K562 (cell line): ENCODE data around the gene STARD13. TPM values are rescaled to one million over a fixed set of nuclear protein-coding genes. Genes with fewer than 3 reads are reported as not detected.

Source experiments
- ATAC-seq: fragments of 200-7000 bp; cut with Tn5 transposase; 3 replicates; pipeline ENCODE4 v1.9.1; 2020; ENCODE audit warnings: moderate library complexity
- BruUV-seq: library from RNA; stranded (reverse); fragments of 400-500 nt; replicated peaks from 2 replicates; lab custom pipeline; 2021; lab: Mats Ljungman, UMichigan
- CTCF ChIA-PET: fragments of 300-600 bp; formaldehyde crosslinking; extraction: SDS; loops from one replicate; lab custom pipeline; 2021; ENCODE audit warnings: low intra/inter-chr PET ratio; lab: Yijun Ruan, JAX
- POLR2A ChIA-PET: fragments of 300-600, 350-650 bp; sonication (Branson Sonifier 250); formaldehyde crosslinking; extraction: SDS; loops from one replicate; lab custom pipeline; 2021; ENCODE audit warnings: antibody characterized with exemption, inconsistent platforms; lab: Yijun Ruan, JAX
- DNase-seq, 4 experiments: peaks; one replicate each; pipeline versions ENCODE4 v3.0.0 to v3.0.0-alpha.2; 2011 to 2018; ENCODE audit warnings: low spot score in 3 of 4, mixed read lengths in 3 of 4; ENCODE audit errors: extremely low read depth in 1 of 4
- FAIRE-seq: peaks from 2 replicates; lab custom pipeline; 2011; peaks lifted over from hg19 to GRCh38; lab: Jason Lieb, UNC
- H2AFZ ChIP-seq: 2 replicates; pipeline ENCODE4 v1.6.0; 2011; ENCODE audit warnings: low read depth, low read length, control low read depth, inconsistent platforms
- H3K27ac ChIP-seq: fragments of 200-600 bp; 3 replicates; pipeline ENCODE4 v1.8.0; 2011; ENCODE audit warnings: low read depth, mild to moderate bottlenecking, control low read depth, inconsistent platforms, low read length, moderate library complexity, mixed read lengths; ENCODE audit errors: extremely low read depth
- H3K27me3 ChIP-seq, 2 experiments: fragments of 300-600 bp in 1 of 2; 2 replicates in 1 of 2; 3 replicates in 1 of 2; pipeline versions ENCODE4 v1.6.0 to v1.8.0; 2011; ENCODE audit warnings: inconsistent platforms in 2 of 2, low read length in 2 of 2, mild to moderate bottlenecking in 1 of 2, mixed read lengths in 1 of 2, moderate library complexity in 1 of 2; ENCODE audit not compliant: control insufficient read depth in 2 of 2, insufficient read depth in 2 of 2
- H3K36me3 ChIP-seq: fragments of 300-600 bp; 3 replicates; pipeline ENCODE4 v1.8.0; 2011; ENCODE audit warnings: mild to moderate bottlenecking, low read length, inconsistent platforms; ENCODE audit not compliant: control insufficient read depth, insufficient read depth
- H3K4me1 ChIP-seq, 2 experiments: fragments of 200-600 bp in 1 of 2; replicated peaks in 1 of 2; 2 replicates in 1 of 2; 3 replicates in 1 of 2; pipeline versions ENCODE4 v1.5.1 to v1.8.0; 2011; ENCODE audit warnings: inconsistent platforms in 2 of 2, low read length in 2 of 2, mild to moderate bottlenecking in 1 of 2, mixed read lengths in 1 of 2, moderate library complexity in 1 of 2; ENCODE audit not compliant: control insufficient read depth in 2 of 2, insufficient read depth in 2 of 2
- H3K4me2 ChIP-seq: 2 replicates; pipeline ENCODE4 v1.6.1; 2011; ENCODE audit warnings: low read length, control low read depth, inconsistent platforms, mixed read lengths; ENCODE audit not compliant: insufficient read depth
- H3K4me3 ChIP-seq: fragments of 200-600 bp; sonication (generic), shearing (Covaris generic); 2 replicates; pipeline ENCODE4 v1.5.1; 2016; ENCODE audit warnings: control low read depth, inconsistent platforms
- H3K79me2 ChIP-seq: fragments of 200-600 bp; 3 replicates; pipeline ENCODE4 v1.8.0; 2011; ENCODE audit warnings: low read length, inconsistent platforms; ENCODE audit not compliant: control insufficient read depth, insufficient read depth
- H3K9ac ChIP-seq, 2 experiments: 2 replicates each; pipeline versions ENCODE4 v1.6.0 to v1.6.1; 2011; ENCODE audit warnings: low read depth in 2 of 2, low read length in 2 of 2, control low read depth in 1 of 2, inconsistent platforms in 1 of 2, mild to moderate bottlenecking in 1 of 2, mixed read lengths in 1 of 2; ENCODE audit not compliant: insufficient read depth in 1 of 2
- H3K9me1 ChIP-seq: one replicate; pipeline ENCODE4 v1.6.0; 2011; ENCODE audit warnings: inconsistent platforms, mild to moderate bottlenecking, low read length, moderate library complexity; ENCODE audit not compliant: control insufficient read depth, insufficient read depth
- H3K9me3 ChIP-seq: replicated peaks from 2 replicates; pipeline ENCODE4 v1.5.1; 2011; ENCODE audit warnings: low read depth, low read length, inconsistent platforms; ENCODE audit not compliant: control insufficient read depth, insufficient read depth
- H4K20me1 ChIP-seq: replicated peaks from 2 replicates; pipeline ENCODE4 v1.6.1; 2011; ENCODE audit warnings: low read length, inconsistent platforms, mixed read lengths; ENCODE audit not compliant: control insufficient read depth, insufficient read depth
- BMI1 ChIP-seq: fragments of 150-350 bp; IDR thresholded peaks from 2 replicates; pipeline ENCODE4 v1.6.1; 2014; ENCODE audit warnings: low read length
- TAF9B ChIP-seq: fragments of 450-650 bp; IDR thresholded peaks from 2 replicates; pipeline ENCODE4 v1.6.1; 2018; ENCODE audit warnings: mild to moderate bottlenecking; ENCODE audit not compliant: partially characterized antibody
- WGBS: fragments of 100-300 bp; shearing (Covaris generic); methylation state at CpG from one replicate; pipeline ENCODE4 v1.1.6; 2016; ENCODE audit warnings: low coverage, mixed read lengths; ENCODE audit not compliant: insufficient coverage; ENCODE audit errors: missing lambda C conversion rate; 5-methylcytosine and 5-hydroxymethylcytosine counted together
- in situ Hi-C: fragments of 300-500 bp; cut with MboI; formaldehyde crosslinking; loops from 4 replicates; pipeline ENCODE4 v1.15.0; 2018; ENCODE audit warnings: inconsistent platforms, mixed read lengths
- intact Hi-C: fragments of 100-400 bp; cut with micrococcal nuclease; formaldehyde crosslinking; loops from 2 replicates; pipeline ENCODE4 v1.14.2; 2022
- polyA plus RNA-seq, 8 experiments: library from polyadenylated mRNA; depleted of rRNA in 4 of 8; stranded (reverse) in 5 of 8; unstranded in 3 of 8; fragments of >200 nt; fragmentation: Nextera tagmentation in 2 of 8; fragmentation: Illumina TruSeq in 1 of 8; extraction: Ambion mirVana in 2 of 8; extraction: Trizol in 1 of 8; gene quantifications; 2 replicates each; pipeline versions ENCODE4 v1.2.1 to v1.2.3, GENCODE V29; 2011 to 2014; ENCODE audit warnings: inconsistent platforms in 1 of 8, missing spikeins in 1 of 8
- total RNA-seq, 7 experiments: library from RNA; depleted of rRNA in 6 of 7; stranded (reverse); fragments of >200 nt in 6 of 7; fragmentation: Illumina TruSeq in 2 of 7; extraction: Trizol in 2 of 7; gene quantifications; 2 replicates each; pipeline versions ENCODE4 v1.2.1 to v1.2.3, GENCODE V29; 2011 to 2021; ENCODE audit warnings: low replicate concordance in 1 of 7
- TF ChIP-seq, protein P1 (sequence below): fragments of 450-650 bp; IDR thresholded peaks from 2 replicates; pipeline ENCODE4 v1.6.1; 2017; ENCODE audit warnings: antibody characterized with exemption

Gene STARD13
- total and polyA plus RNA-seq, 9 of the 15 experiments (the other 6 are each of a cell fraction or from before 2014, with no cell fraction given) = 0.11 TPM; not detected in 8

DNA sequence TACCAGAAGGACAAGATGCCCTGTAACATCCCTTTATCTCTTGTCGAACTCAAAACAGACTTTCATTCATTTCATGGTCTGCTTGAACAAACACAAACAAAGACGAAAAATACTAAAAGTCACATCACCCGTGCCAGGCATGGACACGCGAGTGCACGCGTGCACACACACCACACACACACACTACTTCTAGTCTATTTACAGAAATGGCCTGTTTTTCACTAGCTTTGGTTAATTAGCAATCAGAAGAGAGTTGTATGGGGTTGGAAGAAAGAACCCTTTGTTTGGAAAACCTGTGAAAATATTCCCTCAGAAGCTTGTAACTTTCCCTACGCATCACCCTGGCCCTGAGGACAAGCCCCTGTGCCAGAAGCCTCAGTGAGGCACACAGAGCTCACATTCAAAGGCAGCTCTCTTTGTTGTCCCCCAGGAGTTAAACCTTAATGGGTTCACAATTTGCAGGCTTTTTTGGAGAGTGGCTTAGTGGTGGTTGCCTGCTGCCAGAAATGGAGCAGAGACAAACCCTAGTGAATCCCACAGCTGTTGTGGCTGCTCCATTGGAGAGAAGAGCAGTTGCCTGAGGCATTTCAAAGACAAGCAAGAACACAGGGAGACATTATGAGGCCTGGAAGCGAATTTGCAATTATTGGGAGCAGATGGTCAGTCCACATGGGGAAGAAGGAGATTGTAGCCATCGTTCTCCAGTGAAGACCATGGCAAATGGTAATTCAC, 55.9 kb downstream of the STARD13 start:
- Histone ChIP-seq H3K4me3 (no peak overlapping the region), H3K9ac (no peak overlapping the region), H2AFZ (no peak overlapping the region), H3K27ac (no peak overlapping the region), H4K20me1 (no peaks in the 10 kb centered on the region), H3K27me3 (no peaks in the 10 kb centered on the region), H3K79me2 (no peaks in the 10 kb centered on the region)
- ATAC-seq = no peak
- no peak for DNase-seq
- 1% methylated on average over 10 of the region's 10 CpGs for WGBS
- in situ Hi-C loops = loop anchor here (25.0 kb wide), 1 partner anchor 483 kb away; no protein-coding TSS in a partner anchor
- CTCF ChIA-PET = no interaction called here
- intact Hi-C loops = loop anchor here (2.0 to 5.0 kb wide), 2 partner anchors 313 to 493 kb away; no protein-coding TSS in a partner anchor
- no TSS peak for BruUV-seq
- TF ChIP-seq TAF9B = no peak
- TF ChIP-seq, protein P1, sequence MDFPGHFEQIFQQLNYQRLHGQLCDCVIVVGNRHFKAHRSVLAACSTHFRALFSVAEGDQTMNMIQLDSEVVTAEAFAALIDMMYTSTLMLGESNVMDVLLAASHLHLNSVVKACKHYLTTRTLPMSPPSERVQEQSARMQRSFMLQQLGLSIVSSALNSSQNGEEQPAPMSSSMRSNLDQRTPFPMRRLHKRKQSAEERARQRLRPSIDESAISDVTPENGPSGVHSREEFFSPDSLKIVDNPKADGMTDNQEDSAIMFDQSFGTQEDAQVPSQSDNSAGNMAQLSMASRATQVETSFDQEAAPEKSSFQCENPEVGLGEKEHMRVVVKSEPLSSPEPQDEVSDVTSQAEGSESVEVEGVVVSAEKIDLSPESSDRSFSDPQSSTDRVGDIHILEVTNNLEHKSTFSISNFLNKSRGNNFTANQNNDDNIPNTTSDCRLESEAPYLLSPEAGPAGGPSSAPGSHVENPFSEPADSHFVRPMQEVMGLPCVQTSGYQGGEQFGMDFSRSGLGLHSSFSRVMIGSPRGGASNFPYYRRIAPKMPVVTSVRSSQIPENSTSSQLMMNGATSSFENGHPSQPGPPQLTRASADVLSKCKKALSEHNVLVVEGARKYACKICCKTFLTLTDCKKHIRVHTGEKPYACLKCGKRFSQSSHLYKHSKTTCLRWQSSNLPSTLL = no peak
- no peak for TF ChIP-seq BMI1
- TF ChIP-seq, all 486 proteins: peak for 0
- no peaks in the 10 kb centered on the region for H3K9me3 ChIP-seq
- POLR2A ChIA-PET = no interaction called here
- no peaks in the 10 kb centered on the region for H3K9me1 ChIP-seq
- H3K36me3 ChIP-seq = no peaks in the 10 kb centered on the region
- FAIRE-seq = no peak
- no peaks in the 10 kb centered on the region for H3K4me1 ChIP-seq
- H3K4me2 ChIP-seq = no peak overlapping the region
